ENCODE data around the gene GABRR2. TPM values are rescaled to one million over a fixed set of nuclear protein-coding genes. Genes with fewer than 3 reads are reported as not detected.

GABRR2 gene
- total RNA-seq, 6 experiments from 2014 or later, result 0.10 to 0.24 (median 0.12) TPM; not detected in 2

DNA sequence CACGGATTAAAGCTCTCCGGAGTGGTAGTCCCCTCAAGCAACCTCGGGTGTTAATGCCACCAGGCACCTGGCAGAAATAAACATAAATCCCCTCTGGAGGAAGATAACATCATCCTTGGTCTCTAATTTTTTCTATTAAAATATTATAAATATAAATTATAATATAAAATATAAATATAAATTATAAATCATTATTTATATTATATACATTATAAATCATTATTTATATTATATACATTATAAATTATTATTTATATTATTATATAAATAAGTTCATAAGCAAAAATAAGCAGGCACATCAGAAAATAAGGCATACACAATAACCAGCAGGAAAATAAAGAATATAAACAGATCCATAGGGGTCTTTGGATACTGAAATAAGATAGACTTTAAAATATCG is 39.2 kb downstream of the GABRR2 start:
- Mint-ChIP-seq H3K4me1 (ENCODE audit: low read depth) (no peaks in the 10 kb centered on the region), H3K9me3 (no peaks in the 10 kb centered on the region), H3K27me3 (ENCODE audit: insufficient read depth) (peaks cover 12% of the 10 kb centered on the region), H3K36me3 (ENCODE audit: low read depth) (no peaks in the 10 kb centered on the region), H3K27ac (no peak overlapping the region), H3K4me3 (no peak overlapping the region)
- no peak for DNase-seq
- TF ChIP-seq CTCF (IDR thresholded peaks at IDR 0.05), result no peak

DNA sequence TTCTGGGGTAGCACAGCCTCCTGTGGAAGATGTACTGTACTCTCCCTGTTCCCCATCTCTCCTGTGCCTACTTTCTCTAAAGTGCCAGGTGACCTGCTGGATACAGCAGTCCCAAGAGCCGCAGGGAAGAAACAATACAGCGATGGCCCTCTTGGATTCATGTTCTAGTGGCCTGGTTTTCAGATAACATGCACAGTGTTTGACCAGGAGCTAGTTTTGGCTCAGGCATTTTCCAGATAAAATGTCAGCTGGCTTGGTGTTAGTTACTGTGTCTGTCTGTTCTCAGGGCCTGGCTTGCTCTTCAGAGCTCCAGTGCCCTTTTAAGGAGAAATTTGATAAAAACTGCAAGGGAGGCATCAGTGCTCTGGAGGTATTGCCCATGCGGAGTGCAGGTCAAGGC is 41.3 kb downstream of the GABRR2 start:
- H3K4me3 Mint-ChIP-seq, result no peak overlapping the region
- no peak for TF ChIP-seq CTCF (IDR thresholded peaks at IDR 0.05)
- no peak overlapping the region for H3K27ac Mint-ChIP-seq
- no peaks in the 10 kb centered on the region for H3K36me3 Mint-ChIP-seq (ENCODE audit: low read depth)
- H3K4me1 Mint-ChIP-seq (ENCODE audit: low read depth), result no peaks in the 10 kb centered on the region
- H3K27me3 Mint-ChIP-seq (ENCODE audit: insufficient read depth), result peaks cover 19% of the 10 kb centered on the region
- H3K9me3 Mint-ChIP-seq, result no peaks in the 10 kb centered on the region
- DNase-seq, result no peak

- no peak for DNase-seq
- Mint-ChIP-seq H3K9me3 (no peaks in the 10 kb centered on the region), H3K27ac (no peak overlapping the region), H3K4me1 (ENCODE audit: low read depth) (no peaks in the 10 kb centered on the region), H3K36me3 (ENCODE audit: low read depth) (no peaks in the 10 kb centered on the region), H3K4me3 (no peak overlapping the region), H3K27me3 (ENCODE audit: insufficient read depth) (peaks cover 19% of the 10 kb centered on the region)
- TF ChIP-seq CTCF (IDR thresholded peaks at IDR 0.05), result no peak
Measured at GRCh38 chr6:89272596-89272995, 42.5 kb downstream of the GABRR2 start.

DNA sequence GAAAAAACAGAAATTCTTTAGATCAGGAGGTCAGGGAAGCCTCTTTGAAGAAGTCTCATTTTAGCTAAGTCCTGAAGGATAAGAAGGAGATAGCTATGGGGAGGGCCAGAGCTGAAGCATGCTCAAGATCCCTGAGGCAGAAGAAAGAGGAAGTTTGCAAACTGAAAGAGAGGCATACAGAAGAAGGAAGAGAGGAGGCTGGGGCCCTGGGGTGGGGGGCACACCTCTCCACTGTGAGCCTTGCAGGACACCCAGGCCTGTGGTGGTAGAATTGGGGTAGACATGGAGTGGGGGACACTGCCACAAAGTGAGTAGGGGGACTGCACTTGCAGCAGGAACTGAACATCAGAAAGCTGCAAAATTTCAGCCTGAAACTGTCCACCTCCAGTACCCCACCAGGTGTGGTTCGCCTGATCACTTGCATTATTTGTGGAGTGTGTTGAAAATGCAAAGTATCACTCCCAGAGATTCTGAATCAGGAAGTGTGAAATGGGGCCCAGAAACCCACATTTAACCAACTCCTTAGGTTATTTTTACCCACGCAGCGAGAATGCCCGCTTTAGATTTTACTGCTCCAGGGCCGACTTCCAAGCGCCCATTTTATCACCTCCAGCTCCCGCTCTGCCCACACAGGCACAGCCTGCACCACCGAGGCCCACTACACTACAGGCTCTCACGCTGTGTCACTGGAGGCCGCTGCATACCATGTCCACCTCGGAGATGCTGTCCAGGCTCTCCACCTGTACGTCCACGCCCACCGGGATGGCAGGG is 44.0 kb downstream of the GABRR2 start:
- Mint-ChIP-seq H3K36me3 (ENCODE audit: low read depth) (no peaks in the 10 kb centered on the region), H3K27ac (no peak overlapping the region), H3K9me3 (no peaks in the 10 kb centered on the region), H3K4me3 (no peak overlapping the region), H3K27me3 (ENCODE audit: insufficient read depth) (peaks cover 25% of the 10 kb centered on the region), H3K4me1 (ENCODE audit: low read depth) (no peaks in the 10 kb centered on the region)
- TF ChIP-seq CTCF (IDR thresholded peaks at IDR 0.05), result no peak
- no peak for DNase-seq

GRCh38 chr6:89269981-89270380 is 45.1 kb downstream of the GABRR2 start:
- Mint-ChIP-seq H3K4me3 (no peak overlapping the region), H3K9me3 (no peaks in the 10 kb centered on the region), H3K27ac (no peak overlapping the region), H3K27me3 (ENCODE audit: insufficient read depth) (peaks cover 27% of the 10 kb centered on the region), H3K36me3 (ENCODE audit: low read depth) (no peaks in the 10 kb centered on the region), H3K4me1 (ENCODE audit: low read depth) (no peaks in the 10 kb centered on the region)
- no peak for DNase-seq
- no peak for TF ChIP-seq CTCF (IDR thresholded peaks at IDR 0.05)

Data from HFFc6 (cell line).